ENCODE data around the gene ERC2.

Gene ERC2

DNA sequence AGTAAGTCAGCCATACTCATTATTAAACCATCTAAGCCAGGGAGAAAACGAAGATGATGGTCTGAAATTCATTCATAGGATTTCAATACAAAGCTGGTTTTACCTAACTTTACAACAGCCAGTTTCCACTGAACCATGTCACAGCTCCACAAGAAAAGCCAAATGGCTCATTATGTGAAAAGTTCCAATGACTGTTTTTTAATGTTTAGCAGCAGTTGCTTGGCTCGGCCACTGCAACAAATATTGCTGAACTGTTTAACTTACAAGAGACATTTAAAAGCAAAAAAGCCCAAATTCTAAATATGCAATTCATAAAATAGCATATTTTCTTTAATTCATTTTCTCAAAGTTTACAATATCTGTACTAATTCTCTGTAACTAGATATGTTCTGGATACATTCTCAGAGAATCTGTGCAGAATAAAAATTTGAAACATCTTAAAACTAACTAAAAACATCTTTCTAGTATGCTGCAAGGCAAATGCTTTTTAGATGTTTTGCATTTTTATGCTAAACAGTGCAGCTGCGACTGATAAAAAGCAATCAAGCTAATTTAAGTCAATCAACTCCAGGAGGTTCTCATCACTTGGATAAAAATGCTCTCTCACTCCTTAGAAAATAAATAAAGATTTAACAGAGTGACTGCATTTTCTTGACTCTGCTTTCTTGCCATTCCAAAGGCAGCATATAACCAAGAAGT, 356.5 kb downstream of the ERC2 start:
- TF ChIP-seq OSR1 (CRISPR knock-in tag; IDR thresholded peaks at IDR 0.05): no peak
- TF ChIP-seq ZC3H10 (CRISPR knock-in tag; IDR thresholded peaks at IDR 0.05): no peak
- no peak for TF ChIP-seq BACH2 (CRISPR knock-in tag; IDR thresholded peaks at IDR 0.05; ENCODE audit: borderline replicate concordance)
- TF ChIP-seq TOX (CRISPR knock-in tag; IDR thresholded peaks at IDR 0.05; ENCODE audit: borderline replicate concordance): no peak
- no peak for TF ChIP-seq SNAI2 (CRISPR knock-in tag; IDR thresholded peaks at IDR 0.05)
- TF ChIP-seq ISL1 (CRISPR knock-in tag; IDR thresholded peaks at IDR 0.05): no peak
- TF ChIP-seq, protein P1, sequence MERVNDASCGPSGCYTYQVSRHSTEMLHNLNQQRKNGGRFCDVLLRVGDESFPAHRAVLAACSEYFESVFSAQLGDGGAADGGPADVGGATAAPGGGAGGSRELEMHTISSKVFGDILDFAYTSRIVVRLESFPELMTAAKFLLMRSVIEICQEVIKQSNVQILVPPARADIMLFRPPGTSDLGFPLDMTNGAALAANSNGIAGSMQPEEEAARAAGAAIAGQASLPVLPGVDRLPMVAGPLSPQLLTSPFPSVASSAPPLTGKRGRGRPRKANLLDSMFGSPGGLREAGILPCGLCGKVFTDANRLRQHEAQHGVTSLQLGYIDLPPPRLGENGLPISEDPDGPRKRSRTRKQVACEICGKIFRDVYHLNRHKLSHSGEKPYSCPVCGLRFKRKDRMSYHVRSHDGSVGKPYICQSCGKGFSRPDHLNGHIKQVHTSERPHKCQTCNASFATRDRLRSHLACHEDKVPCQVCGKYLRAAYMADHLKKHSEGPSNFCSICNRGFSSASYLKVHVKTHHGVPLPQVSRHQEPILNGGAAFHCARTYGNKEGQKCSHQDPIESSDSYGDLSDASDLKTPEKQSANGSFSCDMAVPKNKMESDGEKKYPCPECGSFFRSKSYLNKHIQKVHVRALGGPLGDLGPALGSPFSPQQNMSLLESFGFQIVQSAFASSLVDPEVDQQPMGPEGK (CRISPR knock-in tag; IDR thresholded peaks at IDR 0.05; ENCODE audit: borderline replicate concordance): no peak
- no peak for TF ChIP-seq ARNTL (CRISPR knock-in tag; IDR thresholded peaks at IDR 0.05; ENCODE audit: borderline replicate concordance, low read depth)
- no peak for TF ChIP-seq RARB (CRISPR knock-in tag; IDR thresholded peaks at IDR 0.05)
- TF ChIP-seq CSDC2 (CRISPR knock-in tag; IDR thresholded peaks at IDR 0.05): no peak
- no peak for TF ChIP-seq ZNF70 (CRISPR knock-in tag; IDR thresholded peaks at IDR 0.05)
- no peak for TF ChIP-seq ZNF565 (CRISPR knock-in tag; conservative IDR thresholded peaks at IDR 0.05; ENCODE audit: low read depth)
- TF ChIP-seq TCF4 (CRISPR knock-in tag; IDR thresholded peaks at IDR 0.05; ENCODE audit: borderline replicate concordance): no peak
- no peak for TF ChIP-seq ZFP3 (CRISPR knock-in tag; IDR thresholded peaks at IDR 0.05)
- no peak for TF ChIP-seq ZNF8 (CRISPR knock-in tag; IDR thresholded peaks at IDR 0.05)
- TF ChIP-seq ZFP30 (CRISPR knock-in tag; IDR thresholded peaks at IDR 0.05): no peak
- TF ChIP-seq, protein P2, sequence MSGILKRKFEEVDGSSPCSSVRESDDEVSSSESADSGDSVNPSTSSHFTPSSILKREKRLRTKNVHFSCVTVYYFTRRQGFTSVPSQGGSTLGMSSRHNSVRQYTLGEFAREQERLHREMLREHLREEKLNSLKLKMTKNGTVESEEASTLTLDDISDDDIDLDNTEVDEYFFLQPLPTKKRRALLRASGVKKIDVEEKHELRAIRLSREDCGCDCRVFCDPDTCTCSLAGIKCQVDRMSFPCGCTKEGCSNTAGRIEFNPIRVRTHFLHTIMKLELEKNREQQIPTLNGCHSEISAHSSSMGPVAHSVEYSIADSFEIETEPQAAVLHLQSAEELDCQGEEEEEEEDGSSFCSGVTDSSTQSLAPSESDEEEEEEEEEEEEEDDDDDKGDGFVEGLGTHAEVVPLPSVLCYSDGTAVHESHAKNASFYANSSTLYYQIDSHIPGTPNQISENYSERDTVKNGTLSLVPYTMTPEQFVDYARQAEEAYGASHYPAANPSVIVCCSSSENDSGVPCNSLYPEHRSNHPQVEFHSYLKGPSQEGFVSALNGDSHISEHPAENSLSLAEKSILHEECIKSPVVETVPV (CRISPR knock-in tag; IDR thresholded peaks at IDR 0.05): no peak
- TF ChIP-seq, protein P3, sequence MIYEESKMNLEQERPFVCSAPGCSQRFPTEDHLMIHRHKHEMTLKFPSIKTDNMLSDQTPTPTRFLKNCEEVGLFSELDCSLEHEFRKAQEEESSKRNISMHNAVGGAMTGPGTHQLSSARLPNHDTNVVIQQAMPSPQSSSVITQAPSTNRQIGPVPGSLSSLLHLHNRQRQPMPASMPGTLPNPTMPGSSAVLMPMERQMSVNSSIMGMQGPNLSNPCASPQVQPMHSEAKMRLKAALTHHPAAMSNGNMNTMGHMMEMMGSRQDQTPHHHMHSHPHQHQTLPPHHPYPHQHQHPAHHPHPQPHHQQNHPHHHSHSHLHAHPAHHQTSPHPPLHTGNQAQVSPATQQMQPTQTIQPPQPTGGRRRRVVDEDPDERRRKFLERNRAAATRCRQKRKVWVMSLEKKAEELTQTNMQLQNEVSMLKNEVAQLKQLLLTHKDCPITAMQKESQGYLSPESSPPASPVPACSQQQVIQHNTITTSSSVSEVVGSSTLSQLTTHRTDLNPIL (CRISPR knock-in tag; IDR thresholded peaks at IDR 0.05; ENCODE audit: low read depth): no peak
- TF ChIP-seq GLIS3 (CRISPR knock-in tag; IDR thresholded peaks at IDR 0.05): no peak
- TF ChIP-seq, protein P4, sequence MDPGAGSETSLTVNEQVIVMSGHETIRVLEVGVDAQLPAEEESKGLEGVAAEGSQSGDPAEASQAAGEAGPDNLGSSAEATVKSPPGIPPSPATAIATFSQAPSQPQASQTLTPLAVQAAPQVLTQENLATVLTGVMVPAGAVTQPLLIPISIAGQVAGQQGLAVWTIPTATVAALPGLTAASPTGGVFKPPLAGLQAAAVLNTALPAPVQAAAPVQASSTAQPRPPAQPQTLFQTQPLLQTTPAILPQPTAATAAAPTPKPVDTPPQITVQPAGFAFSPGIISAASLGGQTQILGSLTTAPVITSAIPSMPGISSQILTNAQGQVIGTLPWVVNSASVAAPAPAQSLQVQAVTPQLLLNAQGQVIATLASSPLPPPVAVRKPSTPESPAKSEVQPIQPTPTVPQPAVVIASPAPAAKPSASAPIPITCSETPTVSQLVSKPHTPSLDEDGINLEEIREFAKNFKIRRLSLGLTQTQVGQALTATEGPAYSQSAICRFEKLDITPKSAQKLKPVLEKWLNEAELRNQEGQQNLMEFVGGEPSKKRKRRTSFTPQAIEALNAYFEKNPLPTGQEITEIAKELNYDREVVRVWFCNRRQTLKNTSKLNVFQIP (CRISPR knock-in tag; IDR thresholded peaks at IDR 0.05; ENCODE audit: borderline replicate concordance, low read depth): no peak
- ATAC-seq: peak; percentile 86

DNA sequence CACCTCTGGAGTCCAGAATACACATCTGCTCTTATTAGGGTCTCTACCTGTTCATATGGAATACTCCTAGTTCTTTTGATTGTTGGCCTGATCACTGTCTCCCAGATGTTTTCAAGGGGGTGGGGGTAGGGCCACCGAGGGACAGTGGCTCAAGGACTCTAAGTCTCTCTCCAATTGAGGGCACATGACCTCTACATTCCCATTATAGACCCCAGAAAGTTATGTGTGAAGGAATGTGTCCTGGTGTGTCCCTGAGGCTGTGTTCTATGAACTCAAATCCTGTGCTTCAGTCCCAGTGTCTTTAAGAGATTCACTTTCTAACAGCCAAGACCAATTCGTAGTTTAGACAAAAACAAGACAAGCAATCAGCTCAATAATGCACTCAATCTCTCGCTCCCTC, 357.4 kb downstream of the ERC2 start:
- TF ChIP-seq, protein P5, sequence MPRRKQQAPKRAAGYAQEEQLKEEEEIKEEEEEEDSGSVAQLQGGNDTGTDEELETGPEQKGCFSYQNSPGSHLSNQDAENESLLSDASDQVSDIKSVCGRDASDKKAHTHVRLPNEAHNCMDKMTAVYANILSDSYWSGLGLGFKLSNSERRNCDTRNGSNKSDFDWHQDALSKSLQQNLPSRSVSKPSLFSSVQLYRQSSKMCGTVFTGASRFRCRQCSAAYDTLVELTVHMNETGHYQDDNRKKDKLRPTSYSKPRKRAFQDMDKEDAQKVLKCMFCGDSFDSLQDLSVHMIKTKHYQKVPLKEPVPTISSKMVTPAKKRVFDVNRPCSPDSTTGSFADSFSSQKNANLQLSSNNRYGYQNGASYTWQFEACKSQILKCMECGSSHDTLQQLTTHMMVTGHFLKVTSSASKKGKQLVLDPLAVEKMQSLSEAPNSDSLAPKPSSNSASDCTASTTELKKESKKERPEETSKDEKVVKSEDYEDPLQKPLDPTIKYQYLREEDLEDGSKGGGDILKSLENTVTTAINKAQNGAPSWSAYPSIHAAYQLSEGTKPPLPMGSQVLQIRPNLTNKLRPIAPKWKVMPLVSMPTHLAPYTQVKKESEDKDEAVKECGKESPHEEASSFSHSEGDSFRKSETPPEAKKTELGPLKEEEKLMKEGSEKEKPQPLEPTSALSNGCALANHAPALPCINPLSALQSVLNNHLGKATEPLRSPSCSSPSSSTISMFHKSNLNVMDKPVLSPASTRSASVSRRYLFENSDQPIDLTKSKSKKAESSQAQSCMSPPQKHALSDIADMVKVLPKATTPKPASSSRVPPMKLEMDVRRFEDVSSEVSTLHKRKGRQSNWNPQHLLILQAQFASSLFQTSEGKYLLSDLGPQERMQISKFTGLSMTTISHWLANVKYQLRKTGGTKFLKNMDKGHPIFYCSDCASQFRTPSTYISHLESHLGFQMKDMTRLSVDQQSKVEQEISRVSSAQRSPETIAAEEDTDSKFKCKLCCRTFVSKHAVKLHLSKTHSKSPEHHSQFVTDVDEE (CRISPR knock-in tag; IDR thresholded peaks at IDR 0.05): no peak
- no peak for TF ChIP-seq ZNF565 (CRISPR knock-in tag; conservative IDR thresholded peaks at IDR 0.05; ENCODE audit: low read depth)
- ATAC-seq: no peak

DNA sequence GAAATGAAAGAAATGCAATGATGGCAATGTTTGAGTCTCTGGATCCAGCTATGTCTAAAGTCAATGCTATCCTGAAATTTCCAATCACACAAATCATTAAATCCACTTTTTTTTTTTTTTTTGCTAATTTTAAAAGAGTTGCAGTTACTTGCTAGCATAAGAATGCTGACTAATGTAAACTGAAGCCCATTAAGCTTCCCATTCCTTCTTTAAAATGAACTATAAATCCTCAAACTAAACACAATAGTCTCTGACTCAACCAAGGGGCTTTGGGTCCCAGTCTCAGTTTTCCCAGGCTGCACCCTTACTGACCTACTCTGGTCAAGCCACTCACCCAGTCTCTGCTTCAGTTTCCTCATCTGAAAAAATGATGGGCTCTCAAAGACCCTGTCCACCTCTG, 361.1 kb downstream of the ERC2 start:
- no peak for TF ChIP-seq TCF4 (CRISPR knock-in tag; IDR thresholded peaks at IDR 0.05; ENCODE audit: borderline replicate concordance)
- TF ChIP-seq BACH2 (CRISPR knock-in tag; IDR thresholded peaks at IDR 0.05; ENCODE audit: borderline replicate concordance): no peak
- no peak for ATAC-seq

Data from SK-N-SH treated with all-trans-retinoic acid at 6 μM for 48 hours (cell line).